Prostate gland (tissue), 2 donors: ENCODE results near the gene ANKRD16. TPM values are rescaled to one million over a fixed set of nuclear protein-coding genes. Genes with fewer than 3 reads are reported as not detected.
"Not testable (repeated sequence)": the region's sequence is repeated elsewhere in the genome, so short reads cannot be mapped to it uniquely, and the experiment has no call there.

Experiments used
- DNase-seq: peaks from one replicate; pipeline ENCODE4 v3.0.0-alpha.2; 2019; ENCODE audit warnings: low spot score
- H3K27ac ChIP-seq, 2 donors: fragments of 200-600 bp; sonication (generic); 2 replicates each; pipeline ENCODE4 v1.5.1; 2017 to 2019
- H3K27me3 ChIP-seq: fragments of 200-600 bp; sonication (generic); replicated peaks from 2 replicates; pipeline ENCODE4 v1.5.1; 2019; ENCODE audit not compliant: insufficient read depth
- H3K36me3 ChIP-seq, 2 donors: fragments of 200-600 bp; sonication (generic); 1 replicate in 1 of 2; 2 replicates in 1 of 2; pipeline versions ENCODE4 v1.5.1 to v1.8.1; 2017 to 2019
- H3K4me1 ChIP-seq: fragments of 200-600 bp; sonication (generic); replicated peaks from 2 replicates; pipeline ENCODE4 v1.5.1; 2019
- H3K4me3 ChIP-seq, 2 donors: fragments of 200-600 bp; sonication (generic); 2 replicates each; pipeline ENCODE4 v1.5.1; 2017 to 2019
- H3K9me3 ChIP-seq: fragments of 200-600 bp; sonication (generic); 2 replicates; pipeline ENCODE4 v1.5.1; 2017
- POLR2A ChIP-seq: fragments of 450-650 bp; IDR thresholded peaks from one replicate; pipeline ENCODE4 v1.6.1; 2016; ENCODE audit warnings: antibody characterized with exemption, mild to moderate bottlenecking
- POLR2AphosphoS5 ChIP-seq: sonication (generic); formaldehyde crosslinking; IDR thresholded peaks from one replicate; pipeline ENCODE4 v1.6.1; 2017; ENCODE audit warnings: antibody characterized with exemption
- WGBS: methylation state at CpG from one replicate; pipeline ENCODE4 v1.1.5; 2018; 5-methylcytosine and 5-hydroxymethylcytosine counted together
- intact Hi-C: fragments of 100-400 bp; cut with DNase I; formaldehyde crosslinking; loops from one replicate; pipeline ENCODE4 v1.14.2; 2022
- total RNA-seq, 2 donors: library from RNA; depleted of rRNA; stranded (reverse); fragments of >200 nt; gene quantifications; one replicate each; pipeline ENCODE4 v1.1.0, GENCODE V29; 2016
- TF ChIP-seq, protein P1 (sequence below), 4 experiments: fragments of 200-600 bp in 2 of 4; fragments of 450-650 bp in 2 of 4; sonication (generic) in 2 of 4; IDR thresholded peaks; 1 replicate in 3 of 4; 2 replicates in 1 of 4; pipeline ENCODE4 v1.5.1; 2016 to 2019; ENCODE audit warnings: antibody characterized with exemption in 4 of 4, mild to moderate bottlenecking in 2 of 4, moderate library complexity in 2 of 4

ANKRD16 gene
- total RNA-seq, 2 donors from 2014 or later: 14.4 to 20.1 TPM

DNA sequence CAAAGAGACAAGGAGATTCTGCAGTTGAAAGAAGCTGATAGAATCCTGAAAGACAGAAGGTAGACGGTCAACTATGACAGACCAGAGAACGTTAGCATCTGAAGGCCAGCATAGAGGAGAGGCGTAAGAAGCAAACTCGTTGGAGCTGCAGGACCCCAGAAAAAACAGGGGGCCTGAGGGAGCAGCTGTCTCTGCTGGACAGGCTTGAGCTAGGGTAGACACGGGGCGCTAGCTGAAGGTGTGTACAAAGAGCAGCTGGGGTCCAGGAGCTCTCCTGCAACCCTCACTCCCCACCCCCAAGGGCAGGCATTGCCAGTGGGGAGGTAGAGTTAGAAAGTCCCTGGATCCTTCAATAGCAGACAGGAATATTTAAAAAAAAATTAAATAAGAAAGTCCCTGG lies 61.9 kb downstream of the ANKRD16 start:
- no peak for TF ChIP-seq POLR2AphosphoS5
- no peak for TF ChIP-seq POLR2A
- TF ChIP-seq, protein P1, sequence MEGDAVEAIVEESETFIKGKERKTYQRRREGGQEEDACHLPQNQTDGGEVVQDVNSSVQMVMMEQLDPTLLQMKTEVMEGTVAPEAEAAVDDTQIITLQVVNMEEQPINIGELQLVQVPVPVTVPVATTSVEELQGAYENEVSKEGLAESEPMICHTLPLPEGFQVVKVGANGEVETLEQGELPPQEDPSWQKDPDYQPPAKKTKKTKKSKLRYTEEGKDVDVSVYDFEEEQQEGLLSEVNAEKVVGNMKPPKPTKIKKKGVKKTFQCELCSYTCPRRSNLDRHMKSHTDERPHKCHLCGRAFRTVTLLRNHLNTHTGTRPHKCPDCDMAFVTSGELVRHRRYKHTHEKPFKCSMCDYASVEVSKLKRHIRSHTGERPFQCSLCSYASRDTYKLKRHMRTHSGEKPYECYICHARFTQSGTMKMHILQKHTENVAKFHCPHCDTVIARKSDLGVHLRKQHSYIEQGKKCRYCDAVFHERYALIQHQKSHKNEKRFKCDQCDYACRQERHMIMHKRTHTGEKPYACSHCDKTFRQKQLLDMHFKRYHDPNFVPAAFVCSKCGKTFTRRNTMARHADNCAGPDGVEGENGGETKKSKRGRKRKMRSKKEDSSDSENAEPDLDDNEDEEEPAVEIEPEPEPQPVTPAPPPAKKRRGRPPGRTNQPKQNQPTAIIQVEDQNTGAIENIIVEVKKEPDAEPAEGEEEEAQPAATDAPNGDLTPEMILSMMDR (IDR thresholded peaks at IDR 0.05): no peak
- H3K4me1 ChIP-seq: peaks cover 1% of the 10 kb centered on the region
- H3K9me3 ChIP-seq: no peaks in the 10 kb centered on the region
- H3K4me3 ChIP-seq: no peak overlapping the region
- H3K27ac ChIP-seq: no peak overlapping the region
- no peak for DNase-seq
- H3K36me3 ChIP-seq: no peaks in the 10 kb centered on the region
- H3K27me3 ChIP-seq: no peaks in the 10 kb centered on the region
- 84% methylated on average over 6 of the region's 6 CpGs for WGBS
- intact Hi-C loops: no loop called here

DNA sequence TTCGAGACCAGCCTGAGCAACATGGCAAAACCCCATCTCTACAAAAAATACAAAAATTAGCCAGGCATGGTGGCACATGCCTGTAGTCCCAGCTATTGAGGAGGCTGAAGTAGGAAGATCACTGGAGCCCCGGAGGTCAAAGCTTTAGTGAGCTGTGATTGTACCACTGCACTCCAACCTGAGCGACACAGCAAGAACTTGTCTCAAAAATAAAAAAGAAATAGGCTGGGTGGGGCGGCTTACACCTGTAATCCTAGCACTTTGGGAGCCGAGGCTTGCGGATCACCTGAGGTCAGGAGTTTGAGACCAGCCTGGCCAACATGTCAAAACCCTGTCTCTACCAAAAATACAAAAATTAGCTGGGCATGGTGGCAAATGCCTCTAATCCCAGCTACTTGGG lies 63.2 kb downstream of the ANKRD16 start:
- intact Hi-C loops, H3K4me1 ChIP-seq, H3K27ac ChIP-seq, DNase-seq, H3K36me3 ChIP-seq, H3K9me3 ChIP-seq, H3K27me3 ChIP-seq, H3K4me3 ChIP-seq: not testable (repeated sequence)
- WGBS: 93% methylated on average over 6 of the region's 6 CpGs

DNA sequence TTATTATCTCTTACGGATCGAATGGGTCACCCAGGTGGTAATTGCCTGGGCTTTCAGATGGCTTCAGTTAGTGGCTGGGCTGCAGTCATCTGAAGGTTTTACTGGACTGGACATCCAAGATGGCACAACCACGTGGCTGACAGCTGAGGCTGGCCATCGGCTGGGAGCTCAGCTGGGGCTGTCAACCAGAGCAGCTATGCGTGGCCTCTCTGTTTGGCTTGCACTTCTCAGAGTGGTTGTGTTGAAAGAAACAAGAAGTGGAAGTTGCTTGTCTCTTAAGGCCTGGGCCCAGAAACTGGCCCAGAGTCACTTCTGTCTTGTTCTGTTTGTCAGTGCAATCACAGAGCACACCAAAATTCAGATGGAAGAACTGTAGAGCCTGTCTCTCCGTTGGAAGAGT lies 70.8 kb downstream of the ANKRD16 start:
- H3K4me3 ChIP-seq: no peak overlapping the region
- no peak overlapping the region for H3K27ac ChIP-seq
- H3K9me3 ChIP-seq: no peaks in the 10 kb centered on the region
- no peaks in the 10 kb centered on the region for H3K4me1 ChIP-seq
- TF ChIP-seq POLR2AphosphoS5: no peak
- no peak for TF ChIP-seq POLR2A
- TF ChIP-seq, protein P1 (IDR thresholded peaks at IDR 0.05): no peak
- H3K36me3 ChIP-seq: no peaks in the 10 kb centered on the region
- intact Hi-C loops: loop anchor here (10.0 kb wide), 1 partner anchor 284 kb away; no protein-coding TSS in a partner anchor
- DNase-seq: no peak
- no peaks in the 10 kb centered on the region for H3K27me3 ChIP-seq
- 82% methylated on average over 6 of the region's 6 CpGs for WGBS

GRCh38 chr10:5818048-5818331 lies 71.7 kb downstream of the ANKRD16 start:
- no peaks in the 10 kb centered on the region for H3K4me1 ChIP-seq

DNA sequence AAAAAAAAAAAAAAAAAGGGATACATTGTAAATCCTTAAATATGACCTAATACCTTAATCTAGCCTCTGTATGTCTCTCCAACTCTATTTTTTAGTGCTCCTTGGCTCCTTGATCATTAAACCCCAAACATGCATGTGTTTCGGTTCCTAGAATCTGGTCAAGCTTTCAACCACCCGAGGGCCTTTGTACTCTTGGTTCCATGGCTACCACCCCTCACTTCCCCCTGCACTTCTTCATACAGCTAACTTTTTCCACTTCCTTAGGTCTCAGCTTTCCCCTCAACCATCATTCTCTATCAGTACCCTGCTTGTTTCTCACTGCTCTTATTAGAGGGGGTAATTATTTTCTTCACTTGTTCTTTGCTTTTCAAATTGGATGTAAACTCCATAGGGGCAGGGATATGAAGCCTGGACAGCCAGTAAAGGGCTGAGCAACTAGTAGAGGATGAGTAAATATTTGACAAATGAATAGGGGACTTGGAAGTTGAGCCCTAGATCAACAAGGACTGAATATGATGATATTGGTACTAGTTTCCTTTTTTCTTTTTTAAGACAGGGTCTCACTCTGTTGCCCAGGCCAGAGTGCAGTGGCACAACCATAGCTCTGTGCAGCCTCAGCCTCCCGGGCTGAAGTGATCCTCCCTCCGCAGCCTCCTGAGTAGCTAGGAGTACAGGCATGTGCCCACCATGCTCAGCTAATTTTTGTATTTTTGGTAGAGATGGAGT lies 72.2 kb downstream of the ANKRD16 start:
- Histone ChIP-seq H3K27me3 (no peaks in the 10 kb centered on the region), H3K4me1 (no peaks in the 10 kb centered on the region), H3K36me3 (no peaks in the 10 kb centered on the region), H3K9me3 (no peaks in the 10 kb centered on the region), H3K27ac (no peak overlapping the region), H3K4me3 (no peak overlapping the region)
- intact Hi-C loops: loop anchor here (10.0 kb wide), 1 partner anchor 283 kb away; no protein-coding TSS in a partner anchor
- WGBS: 88% methylated on average over 4 of the region's 4 CpGs
- no peak for DNase-seq
- TF ChIP-seq, protein P1 (IDR thresholded peaks at IDR 0.05): no peak
- TF ChIP-seq POLR2AphosphoS5 (no peak), POLR2A (no peak)

More at GRCh38 chr10:5818048-5818331, 71.7 kb downstream of the ANKRD16 start:
- intact Hi-C loops: loop anchor here (10.0 kb wide), 1 partner anchor 283 kb away; no protein-coding TSS in a partner anchor
- Histone ChIP-seq H3K36me3 (no peaks in the 10 kb centered on the region), H3K9me3 (no peaks in the 10 kb centered on the region), H3K4me3 (no peak overlapping the region), H3K27me3 (no peaks in the 10 kb centered on the region), H3K27ac (no peak overlapping the region)
- TF ChIP-seq POLR2A (no peak), POLR2AphosphoS5 (no peak)
- TF ChIP-seq, protein P1 (IDR thresholded peaks at IDR 0.05): no peak
- WGBS: 92% methylated on average over 2 of the region's 2 CpGs
- DNase-seq: no peak
